ENCODE measurements around the gene MALRD1. TPM values are rescaled to one million over a fixed set of nuclear protein-coding genes. Genes with fewer than 3 reads are reported as not detected.

MALRD1 gene
- total RNA-seq, 1 donor from 2014 or later: 0.84 TPM

DNA sequence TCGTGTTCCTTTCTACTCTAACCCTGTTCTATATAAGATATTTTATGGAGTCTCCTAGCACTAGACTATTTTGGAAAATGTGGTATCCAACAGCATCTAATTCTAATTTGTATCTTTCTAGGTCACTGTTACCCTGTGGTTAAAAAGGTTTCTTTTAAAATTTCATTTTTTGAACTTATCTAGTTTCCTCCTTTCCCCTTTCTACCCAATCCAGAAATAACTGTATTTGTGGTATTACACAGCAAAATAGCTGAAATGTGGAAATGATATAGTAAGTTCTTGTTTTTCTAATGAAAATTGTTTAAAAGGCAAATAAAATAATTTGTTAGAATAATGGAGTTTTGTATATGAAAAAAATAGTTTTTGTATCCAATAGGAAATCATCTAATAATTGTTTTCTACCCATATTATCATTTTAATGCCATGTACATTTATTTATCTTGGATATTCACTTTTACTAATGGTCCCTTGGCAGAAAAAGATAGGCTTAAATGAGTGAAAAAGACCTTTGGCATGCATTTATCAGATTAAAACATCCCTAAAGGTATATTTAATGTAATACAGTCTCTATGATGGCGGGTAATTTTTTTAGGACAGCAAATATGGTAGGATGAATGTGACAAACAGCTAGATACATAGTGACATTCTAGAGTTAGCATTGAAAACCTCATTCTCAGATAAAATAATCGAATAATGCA, 592.1 kb downstream of the MALRD1 start:
- H3K27ac Mint-ChIP-seq (ENCODE audit: unreplicated experiment): no peak overlapping the region
- no peaks in the 10 kb centered on the region for H3K36me3 Mint-ChIP-seq (ENCODE audit: low read depth)
- no peaks in the 10 kb centered on the region for H3K27me3 Mint-ChIP-seq (ENCODE audit: low read depth)
- no peak overlapping the region for H3K4me3 Mint-ChIP-seq
- H3K9me3 Mint-ChIP-seq: no peaks in the 10 kb centered on the region
- TF ChIP-seq, protein P1, sequence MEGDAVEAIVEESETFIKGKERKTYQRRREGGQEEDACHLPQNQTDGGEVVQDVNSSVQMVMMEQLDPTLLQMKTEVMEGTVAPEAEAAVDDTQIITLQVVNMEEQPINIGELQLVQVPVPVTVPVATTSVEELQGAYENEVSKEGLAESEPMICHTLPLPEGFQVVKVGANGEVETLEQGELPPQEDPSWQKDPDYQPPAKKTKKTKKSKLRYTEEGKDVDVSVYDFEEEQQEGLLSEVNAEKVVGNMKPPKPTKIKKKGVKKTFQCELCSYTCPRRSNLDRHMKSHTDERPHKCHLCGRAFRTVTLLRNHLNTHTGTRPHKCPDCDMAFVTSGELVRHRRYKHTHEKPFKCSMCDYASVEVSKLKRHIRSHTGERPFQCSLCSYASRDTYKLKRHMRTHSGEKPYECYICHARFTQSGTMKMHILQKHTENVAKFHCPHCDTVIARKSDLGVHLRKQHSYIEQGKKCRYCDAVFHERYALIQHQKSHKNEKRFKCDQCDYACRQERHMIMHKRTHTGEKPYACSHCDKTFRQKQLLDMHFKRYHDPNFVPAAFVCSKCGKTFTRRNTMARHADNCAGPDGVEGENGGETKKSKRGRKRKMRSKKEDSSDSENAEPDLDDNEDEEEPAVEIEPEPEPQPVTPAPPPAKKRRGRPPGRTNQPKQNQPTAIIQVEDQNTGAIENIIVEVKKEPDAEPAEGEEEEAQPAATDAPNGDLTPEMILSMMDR (conservative IDR thresholded peaks at IDR 0.05): no peak
- peaks cover 6% of the 10 kb centered on the region for H3K4me1 Mint-ChIP-seq
- no peak for DNase-seq (ENCODE audit: low read depth, low spot score)

- Mint-ChIP-seq H3K27me3 (ENCODE audit: low read depth) (no peaks in the 10 kb centered on the region), H3K4me3 (no peak overlapping the region), H3K4me1 (no peaks in the 10 kb centered on the region), H3K36me3 (ENCODE audit: low read depth) (no peaks in the 10 kb centered on the region), H3K27ac (ENCODE audit: unreplicated experiment) (no peak overlapping the region), H3K9me3 (no peaks in the 10 kb centered on the region)
- DNase-seq (ENCODE audit: low read depth, low spot score): no peak
- TF ChIP-seq, protein P1 (conservative IDR thresholded peaks at IDR 0.05): no peak
Observed at GRCh38 chr10:19651549-19651948, 602.9 kb downstream of the MALRD1 start.

GRCh38 chr10:19652750-19653149, 604.1 kb downstream of the MALRD1 start:
- no peaks in the 10 kb centered on the region for H3K9me3 Mint-ChIP-seq

GRCh38 chr10:19653931-19654330, 605.3 kb downstream of the MALRD1 start:
- Mint-ChIP-seq H3K4me3 (no peak overlapping the region), H3K9me3 (no peaks in the 10 kb centered on the region), H3K27me3 (ENCODE audit: low read depth) (no peaks in the 10 kb centered on the region), H3K4me1 (peaks cover 6% of the 10 kb centered on the region), H3K36me3 (ENCODE audit: low read depth) (no peaks in the 10 kb centered on the region), H3K27ac (ENCODE audit: unreplicated experiment) (no peak overlapping the region)
- TF ChIP-seq, protein P1 (conservative IDR thresholded peaks at IDR 0.05): no peak
- no peak for DNase-seq (ENCODE audit: low read depth, low spot score)

More at GRCh38 chr10:19652750-19653149, 604.1 kb downstream of the MALRD1 start:
- no peak for DNase-seq (ENCODE audit: low read depth, low spot score)
- peaks cover 6% of the 10 kb centered on the region for H3K4me1 Mint-ChIP-seq
- no peaks in the 10 kb centered on the region for H3K36me3 Mint-ChIP-seq (ENCODE audit: low read depth)
- no peak overlapping the region for H3K27ac Mint-ChIP-seq (ENCODE audit: unreplicated experiment)
- TF ChIP-seq, protein P1 (conservative IDR thresholded peaks at IDR 0.05): no peak
- no peak overlapping the region for H3K4me3 Mint-ChIP-seq
- H3K27me3 Mint-ChIP-seq (ENCODE audit: low read depth): no peaks in the 10 kb centered on the region

DNA sequence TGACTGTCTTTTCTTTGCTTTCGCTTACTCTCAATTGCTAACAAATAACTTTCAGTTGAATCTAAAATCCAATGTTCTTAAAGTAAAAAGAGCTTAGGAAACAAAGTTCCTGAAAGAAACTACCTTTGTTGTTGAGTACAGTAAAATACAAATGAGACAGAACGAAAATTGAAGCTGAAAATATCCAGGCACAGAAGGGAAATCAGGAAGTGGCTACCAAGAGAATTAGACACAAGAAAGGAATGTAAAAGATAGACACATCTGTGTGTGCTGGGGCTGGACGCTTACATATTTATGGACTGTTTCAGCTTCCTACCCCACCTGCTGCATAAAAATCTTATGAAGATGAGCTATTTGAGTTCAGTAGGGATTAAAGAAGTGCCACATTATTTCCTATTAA, 606.0 kb downstream of the MALRD1 start:
- TF ChIP-seq, protein P1 (conservative IDR thresholded peaks at IDR 0.05): no peak
- Mint-ChIP-seq H3K36me3 (ENCODE audit: low read depth) (no peaks in the 10 kb centered on the region), H3K4me1 (peaks cover 6% of the 10 kb centered on the region), H3K4me3 (no peak overlapping the region), H3K27me3 (ENCODE audit: low read depth) (no peaks in the 10 kb centered on the region), H3K27ac (ENCODE audit: unreplicated experiment) (no peak overlapping the region), H3K9me3 (no peaks in the 10 kb centered on the region)
- DNase-seq (ENCODE audit: low read depth, low spot score): no peak
